Stimulated activated CD4-positive, alpha-beta T cell treated with anti-CD3 and anti-CD28 coated beads, TNF-alpha, amount 100 ng/mL, for 4 hours (primary cell): ENCODE results near the gene HS6ST2.
"Not testable (repeated sequence)": the region's sequence is repeated elsewhere in the genome, so short reads cannot be mapped to it uniquely, and the experiment has no call there.

Experiments
- DNase-seq, 3 experiments: peaks; one replicate each; pipeline ENCODE4 v3.0.0-alpha.2; 2020; ENCODE audit warnings: low read depth in 3 of 3

HS6ST2 gene

GRCh38 chrX:132958091-132958703 is at the start of gene HS6ST2:
Gene HS6ST2 (minus strand): TSS chrX:132958629.
- DNase-seq: no peak

GRCh38 chrX:133007458-133007857 is 49.0 kb upstream of the HS6ST2 start:
- DNase-seq: no peak

- DNase-seq: no peak
Measured at GRCh38 chrX:133005616-133006015, 47.2 kb upstream of the HS6ST2 start.

DNA sequence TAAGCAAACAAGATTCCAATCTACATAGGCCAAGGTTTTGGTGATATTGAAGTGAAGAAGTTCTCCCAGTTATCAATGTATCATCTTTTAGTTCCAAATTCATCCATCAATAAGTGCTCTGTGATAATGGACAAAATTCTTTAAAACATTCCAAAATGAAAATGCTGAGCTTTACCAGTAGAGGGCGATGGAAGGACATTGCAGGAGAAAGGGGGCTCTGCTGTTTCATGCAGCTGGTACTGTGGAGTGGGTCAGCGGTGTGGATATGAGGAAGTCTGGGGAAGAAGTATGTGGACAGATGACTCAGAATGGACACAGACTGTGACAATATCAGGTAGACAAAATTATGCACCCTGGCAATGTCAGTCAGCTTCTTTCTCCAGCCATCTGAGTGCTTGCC is 46.6 kb upstream of the HS6ST2 start:
- no peak for DNase-seq

- DNase-seq: no peak
Measured at GRCh38 chrX:132999209-132999608, 40.8 kb upstream of the HS6ST2 start.

GRCh38 chrX:132990835-132991234 is 32.4 kb upstream of the HS6ST2 start:
- no peak for DNase-seq

GRCh38 chrX:132986556-132986955 is 28.1 kb upstream of the HS6ST2 start:
- no peak for DNase-seq

DNA sequence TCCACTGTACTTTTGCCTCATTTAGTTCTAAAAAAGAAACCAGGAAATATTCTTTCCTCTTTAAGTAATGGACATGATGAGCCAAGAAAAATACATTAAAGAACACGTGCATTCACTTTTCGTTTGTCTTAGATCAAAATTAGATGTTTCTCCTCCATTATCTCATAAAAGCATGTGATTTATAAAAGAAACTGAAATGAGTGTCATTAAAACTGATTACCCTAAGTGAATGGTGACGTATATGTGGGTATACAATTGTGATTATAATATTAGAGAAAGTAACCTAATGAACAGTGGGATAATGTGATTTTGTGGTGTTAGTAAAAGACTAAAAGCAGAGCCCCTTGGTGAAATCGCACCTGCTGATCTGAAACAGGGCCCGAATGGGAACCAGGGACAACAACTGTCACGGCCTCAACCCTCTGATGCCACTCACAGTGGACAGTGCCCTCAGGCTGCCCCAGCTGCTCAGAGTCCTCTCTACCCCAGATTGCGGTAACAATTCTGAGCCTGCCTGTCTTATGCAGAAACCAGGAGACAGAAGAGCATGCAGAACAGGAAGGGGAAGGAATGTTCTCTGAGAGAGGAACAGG is 25.7 kb upstream of the HS6ST2 start:
- no peak for DNase-seq

DNA sequence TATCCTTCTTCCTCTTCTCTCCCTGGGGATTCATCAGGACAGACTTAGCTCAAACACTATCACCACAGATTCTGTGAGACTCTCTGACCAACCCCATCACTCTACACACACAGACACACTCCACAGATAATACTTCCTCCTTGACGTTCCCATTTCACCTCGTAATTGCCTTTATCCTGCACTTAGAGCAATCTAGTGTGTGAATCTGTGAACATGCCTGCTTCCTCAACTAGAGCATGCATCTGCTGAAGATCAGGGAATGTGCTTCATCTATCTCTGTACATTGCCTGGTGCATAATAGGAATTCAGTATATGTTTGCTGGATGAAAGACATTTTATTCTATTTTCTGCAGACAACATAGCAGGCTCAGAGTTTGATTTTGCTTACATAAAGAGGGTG is 25.1 kb upstream of the HS6ST2 start:
- DNase-seq: no peak

DNA sequence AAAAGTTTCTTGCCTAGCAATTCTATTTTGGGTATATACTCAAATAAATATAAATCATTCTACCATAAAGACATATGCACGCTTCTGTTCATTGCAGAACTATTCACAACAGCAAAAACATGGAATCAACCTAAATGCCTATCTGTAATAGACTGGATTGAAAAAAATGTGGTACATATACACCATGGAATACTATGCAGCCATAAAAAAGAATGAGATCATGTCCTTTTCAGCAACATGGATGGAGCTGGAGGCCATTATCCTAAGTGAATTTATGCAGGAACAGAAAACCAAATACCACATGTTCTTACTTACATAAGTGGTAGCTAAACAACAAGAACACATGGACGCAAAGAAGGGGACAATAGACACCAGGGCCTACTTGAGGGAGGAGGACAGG is 21.6 kb upstream of the HS6ST2 start:
- DNase-seq: not testable (repeated sequence)

DNA sequence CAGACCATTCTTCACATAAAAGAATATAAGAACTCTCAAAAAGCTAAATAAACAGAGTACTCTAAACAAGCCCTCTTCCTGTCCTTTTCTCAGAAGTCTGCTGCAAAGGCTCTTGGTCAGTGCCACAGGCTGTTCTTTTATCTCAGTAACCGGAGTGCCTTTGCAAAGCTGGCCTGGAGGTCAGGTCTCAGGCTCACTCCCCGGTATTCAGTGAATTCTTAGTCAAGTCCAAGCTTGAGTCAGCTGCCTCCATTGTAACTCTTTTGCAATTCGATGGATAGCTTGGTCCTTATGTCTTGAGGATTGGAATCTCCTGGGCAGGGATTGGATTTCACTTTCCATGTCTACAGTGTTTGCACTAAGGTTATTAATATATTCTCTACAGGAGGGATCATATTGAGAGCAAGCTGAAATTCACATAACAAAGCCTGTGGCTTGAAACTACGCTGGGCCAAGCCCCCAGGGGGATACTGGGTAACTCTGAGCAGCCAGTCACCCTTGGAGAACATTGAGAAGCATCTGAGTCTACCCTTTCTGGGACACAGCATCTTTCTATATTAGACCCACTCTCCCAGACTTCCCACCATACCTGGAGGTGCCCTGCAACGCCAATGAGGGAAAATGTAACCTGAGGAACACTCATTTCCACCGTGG is 10.0 kb upstream of the HS6ST2 start:
- no peak for DNase-seq

DNA sequence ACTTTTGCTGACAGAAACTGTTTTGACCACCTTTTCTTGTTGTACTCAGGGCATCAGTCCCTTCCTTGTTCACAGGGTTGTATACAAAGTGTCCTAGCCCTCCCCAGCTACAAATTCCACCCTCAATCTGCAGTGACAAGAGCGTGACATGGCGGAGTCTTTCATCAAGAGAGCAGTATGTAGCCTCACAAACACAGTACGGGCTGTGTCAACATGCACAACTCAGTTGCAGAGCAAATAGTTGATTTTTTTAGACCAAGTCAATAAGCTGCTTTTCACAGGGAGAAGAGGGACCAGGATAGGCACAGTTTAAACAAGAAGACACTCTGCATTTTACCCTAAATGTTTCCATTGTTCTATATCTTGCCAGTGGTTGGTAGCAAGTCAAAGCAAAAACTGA is 8.6 kb upstream of the HS6ST2 start:
- no peak for DNase-seq

DNA sequence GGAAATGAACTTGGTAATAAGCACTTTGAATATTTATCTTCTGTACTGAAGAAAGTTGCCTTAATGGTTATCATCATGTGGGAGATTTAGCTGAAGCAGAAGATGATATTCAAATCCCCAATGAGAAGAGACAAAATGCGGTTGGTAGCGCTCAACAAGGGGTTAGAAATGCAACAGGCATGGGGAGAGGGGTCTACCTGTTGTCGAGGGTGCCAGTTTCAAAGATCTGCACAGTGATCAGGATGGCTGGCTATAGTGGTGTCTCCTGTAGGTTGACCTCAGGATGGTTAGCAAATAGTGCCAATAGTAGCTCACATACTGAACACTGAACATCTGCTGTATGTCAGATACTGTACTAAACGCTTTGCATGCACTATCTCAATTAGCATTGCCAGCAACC is 7.0 kb upstream of the HS6ST2 start:
- no peak for DNase-seq

- DNase-seq: no peak
Measured at GRCh38 chrX:132961511-132961910, 3.1 kb upstream of the HS6ST2 start.

DNA sequence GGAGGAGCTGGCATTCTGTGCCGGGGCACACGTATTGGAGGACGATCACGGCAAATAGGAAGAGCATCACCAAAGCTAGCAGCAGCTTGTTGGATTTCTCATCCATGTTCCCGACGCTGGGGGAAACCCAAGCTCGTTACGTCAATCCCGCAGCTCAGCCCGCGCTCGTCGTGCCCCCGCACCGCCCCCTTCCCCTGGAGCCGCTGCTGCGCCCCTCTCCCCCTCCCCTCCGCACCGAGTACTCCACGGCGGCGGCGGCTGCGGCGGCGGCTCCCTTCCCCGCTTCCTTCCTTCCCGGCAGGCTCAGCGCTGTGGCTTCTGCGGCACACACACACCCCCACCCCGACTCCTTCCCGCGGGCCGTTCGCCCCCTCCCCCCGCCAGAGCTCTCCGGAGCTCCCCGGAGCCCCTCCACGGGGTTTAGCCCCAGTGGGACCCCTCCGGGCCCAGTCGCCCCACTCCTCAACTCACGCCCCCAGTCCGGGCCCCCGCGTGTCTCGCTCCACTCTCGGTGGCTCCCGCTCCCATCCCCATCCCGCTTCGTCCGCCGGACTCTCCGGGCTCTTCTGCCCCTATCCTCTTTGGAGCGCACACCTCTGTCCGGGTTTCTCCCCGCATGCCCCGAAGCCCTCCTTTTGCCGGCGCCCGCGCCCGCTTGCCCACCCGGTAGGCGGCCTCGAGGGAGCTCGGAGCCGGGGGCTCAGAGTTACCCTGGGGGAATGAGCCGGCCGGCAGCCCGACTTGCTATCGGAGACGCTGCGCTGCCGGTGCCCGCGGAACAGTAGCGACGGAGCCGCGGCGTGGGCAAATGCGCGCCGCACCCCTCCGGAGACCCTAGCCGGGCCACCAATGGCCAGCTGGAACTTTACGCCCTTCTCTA is 978 bp downstream of the HS6ST2 start:
- peak in 1 of 3 experiments; percentile 4 for DNase-seq

DNA sequence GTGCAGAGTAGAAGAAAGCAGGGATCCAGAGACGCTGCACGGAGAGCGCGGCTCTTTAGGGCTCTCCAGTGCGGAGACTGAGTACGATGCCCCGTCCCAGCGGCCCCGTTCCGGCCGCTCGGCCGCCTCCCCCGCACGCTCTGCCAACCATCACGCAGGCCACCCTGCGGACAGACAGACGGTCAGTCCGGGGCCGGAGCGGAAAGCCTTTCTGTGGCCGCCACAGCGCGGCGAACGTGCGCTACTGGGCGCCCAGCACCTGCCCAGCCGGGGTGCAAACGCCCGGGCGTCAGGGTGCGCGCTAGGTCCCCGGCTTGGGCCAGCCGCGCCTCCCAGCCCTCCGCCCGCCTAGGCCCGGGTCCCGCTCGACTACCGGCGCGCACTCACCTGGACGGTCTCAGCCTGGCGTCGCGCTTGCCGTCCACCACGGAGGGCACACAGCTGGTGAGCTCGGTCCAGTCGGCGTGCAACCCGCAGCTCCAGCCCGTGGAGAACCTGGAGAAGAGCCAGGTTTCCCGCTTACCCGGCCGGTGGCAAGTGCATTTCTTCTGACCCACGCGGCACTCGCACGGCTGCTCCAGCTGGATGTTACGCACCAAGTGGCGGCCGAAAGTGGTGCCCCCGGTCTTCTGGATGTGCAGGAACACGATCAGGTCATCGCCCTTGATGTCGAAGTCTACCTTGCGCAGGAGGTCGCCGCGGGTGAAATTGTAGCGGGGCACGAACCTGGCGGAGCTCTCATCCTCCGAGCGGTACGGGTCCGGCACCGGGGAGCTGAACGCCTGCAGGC is 1.8 kb downstream of the HS6ST2 start:
- DNase-seq: no peak

DNA sequence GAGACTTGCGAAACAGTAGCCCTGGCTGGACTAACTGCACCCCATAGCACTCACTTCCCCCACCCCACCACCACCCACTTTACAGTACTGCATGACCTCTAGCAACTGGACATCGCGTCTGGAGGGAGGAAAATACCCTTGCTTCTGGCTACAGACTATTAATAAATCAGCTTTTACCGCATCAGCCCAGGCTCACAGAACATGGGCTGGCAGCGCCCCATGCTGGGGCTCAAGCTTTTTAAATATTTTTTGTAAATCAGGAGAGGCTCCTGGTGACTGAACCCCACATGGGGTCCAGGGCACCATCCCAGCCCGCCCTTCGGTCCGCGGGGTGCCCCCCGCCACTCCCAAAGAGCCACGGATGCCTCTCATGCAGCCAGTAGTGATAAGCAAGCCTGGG is 2.7 kb downstream of the HS6ST2 start:
- no peak for DNase-seq

DNA sequence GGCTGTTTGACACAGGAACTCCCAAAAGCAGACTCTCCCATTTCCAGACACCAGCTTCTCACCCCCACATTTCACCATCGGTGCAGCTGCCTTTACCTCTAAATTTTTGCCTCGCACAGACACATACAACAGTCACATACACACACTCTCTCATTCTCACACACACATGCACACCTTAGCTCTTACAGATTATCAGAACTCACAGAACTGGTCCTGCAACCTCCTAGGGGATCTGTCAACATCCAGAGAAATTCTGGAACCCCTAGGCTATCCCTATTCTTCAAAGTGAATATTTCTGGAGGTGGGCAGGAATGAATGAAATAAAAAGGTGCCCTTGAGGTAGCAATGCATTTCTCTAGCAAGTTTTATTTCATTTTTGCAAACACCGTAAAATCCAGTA is 4.1 kb downstream of the HS6ST2 start:
- no peak for DNase-seq

GRCh38 chrX:132953354-132953753 is 5.1 kb downstream of the HS6ST2 start:
- no peak for DNase-seq

DNA sequence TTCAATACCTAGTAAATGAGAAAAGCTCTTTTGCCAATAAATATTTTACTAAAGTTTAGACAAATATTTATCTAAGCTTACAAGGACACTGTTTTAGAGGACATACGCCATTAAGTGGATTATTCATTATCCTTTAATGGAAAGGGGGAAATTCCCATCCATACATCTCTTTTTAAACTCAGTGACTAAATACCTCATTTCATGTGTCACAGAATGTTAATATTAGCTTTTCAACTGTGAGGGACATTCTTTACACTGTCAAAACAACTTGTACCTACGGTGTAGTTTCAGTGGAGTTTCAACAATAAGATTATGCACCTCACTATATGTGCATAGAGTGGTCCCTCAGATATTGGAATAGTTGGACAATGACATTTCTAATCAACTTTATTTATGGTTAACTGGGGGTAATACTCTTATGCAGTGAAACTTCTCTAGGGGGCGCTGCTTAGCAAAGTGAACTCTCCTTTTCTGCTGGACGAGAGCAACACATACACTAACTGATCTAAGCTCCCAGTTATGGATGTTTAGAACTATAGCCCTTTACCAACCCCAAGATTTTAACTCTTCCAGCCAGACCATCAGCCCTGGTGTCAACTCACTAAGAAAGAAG is 9.7 kb downstream of the HS6ST2 start:
- DNase-seq: no peak

- DNase-seq: not testable (repeated sequence)
Measured at GRCh38 chrX:132945055-132945599, 13.3 kb downstream of the HS6ST2 start.
